ENCODE measurements around the gene PCDHB11. TPM values are rescaled to one million over a fixed set of nuclear protein-coding genes. Genes with fewer than 3 reads are reported as not detected.
"Not testable (repeated sequence)": the region's sequence is repeated elsewhere in the genome, so short reads cannot be mapped to it uniquely, and the experiment has no call there.

The PCDHB11 gene
- total RNA-seq, 1 donor from 2014 or later = 0.73 TPM

- intact Hi-C loops (cut with DNase I) = no loop called here
- ATAC-seq (ENCODE audit: poor library complexity) = peak; percentile 63
- DNase-seq = no peak
Measured at GRCh38 chr5:141182248-141182647, 17.2 kb upstream of the PCDHB11 start, which contains the start of gene PCDHB16. PCDHB16 (plus strand) TSS chr5:141182387; CDS start chr5:141182560, 173 bp downstream.

- DNase-seq; ATAC-seq (ENCODE audit: poor library complexity); intact Hi-C loops (cut with DNase I): not testable (repeated sequence)
Measured at GRCh38 chr5:141184117-141184855, 15.1 kb upstream of the PCDHB11 start.

- ATAC-seq (ENCODE audit: poor library complexity) (no peak), DNase-seq (no peak)
- intact Hi-C loops (cut with DNase I) = no loop called here
Measured at GRCh38 chr5:141186897-141187512, 12.4 kb upstream of the PCDHB11 start, which contains the start of gene PCDHB9. PCDHB9 (plus strand) TSS chr5:141187161; CDS start chr5:141187319, 158 bp downstream.

GRCh38 chr5:141188682-141189081 is 10.7 kb upstream of the PCDHB11 start:
- intact Hi-C loops (cut with DNase I); ATAC-seq (ENCODE audit: poor library complexity): not testable (repeated sequence)

GRCh38 chr5:141189131-141189530 is 10.3 kb upstream of the PCDHB11 start:
- intact Hi-C loops (cut with DNase I); ATAC-seq (ENCODE audit: poor library complexity); DNase-seq: not testable (repeated sequence)

More at GRCh38 chr5:141188682-141189081, 10.7 kb upstream of the PCDHB11 start:
- not testable (repeated sequence) for DNase-seq

GRCh38 chr5:141192110-141192725 is 7.2 kb upstream of the PCDHB11 start, which contains the start of gene PCDHB10:
PCDHB10 (plus strand) TSS chr5:141192353; CDS start chr5:141192553, 200 bp downstream.
- DNase-seq (no peak), ATAC-seq (ENCODE audit: poor library complexity) (no peak)
- intact Hi-C loops (cut with DNase I) = no loop called here

GRCh38 chr5:141194332-141194731 is 5.1 kb upstream of the PCDHB11 start:
- intact Hi-C loops (cut with DNase I); DNase-seq; ATAC-seq (ENCODE audit: poor library complexity): not testable (repeated sequence)

GRCh38 chr5:141196363-141196762 is 3.1 kb upstream of the PCDHB11 start:
- intact Hi-C loops (cut with DNase I) = no loop called here
- DNase-seq = no peak
- ATAC-seq (ENCODE audit: poor library complexity) = no peak

GRCh38 chr5:141201126-141201525 is 1.7 kb downstream of the PCDHB11 start:
- ATAC-seq (ENCODE audit: poor library complexity); intact Hi-C loops (cut with DNase I); DNase-seq: not testable (repeated sequence)

- DNase-seq; intact Hi-C loops (cut with DNase I); ATAC-seq (ENCODE audit: poor library complexity): not testable (repeated sequence)
Measured at GRCh38 chr5:141201646-141202045, 2.2 kb downstream of the PCDHB11 start.

GRCh38 chr5:141208478-141208877 is 9.1 kb downstream of the PCDHB11 start, which contains the start of gene PCDHB12:
PCDHB12 (plus strand) TSS chr5:141208719; CDS start chr5:141208908, 189 bp downstream.
- intact Hi-C loops (cut with DNase I) = no loop called here
- ATAC-seq (ENCODE audit: poor library complexity) (no peak), DNase-seq (no peak)

GRCh38 chr5:141210281-141210680 is 10.9 kb downstream of the PCDHB11 start:
- DNase-seq; ATAC-seq (ENCODE audit: poor library complexity); intact Hi-C loops (cut with DNase I): not testable (repeated sequence)

GRCh38 chr5:141210849-141211248 is 11.4 kb downstream of the PCDHB11 start:
- intact Hi-C loops (cut with DNase I); ATAC-seq (ENCODE audit: poor library complexity); DNase-seq: not testable (repeated sequence)

- intact Hi-C loops (cut with DNase I) = not testable (repeated sequence)
- peak; percentile 96 for ATAC-seq (ENCODE audit: poor library complexity)
Measured at GRCh38 chr5:141213656-141214339, 14.4 kb downstream of the PCDHB11 start, which contains the start of gene PCDHB13. PCDHB13 (plus strand) TSS chr5:141213919; CDS start chr5:141214124, 205 bp downstream.

GRCh38 chr5:141214583-141214982 is 15.2 kb downstream of the PCDHB11 start:
- DNase-seq; intact Hi-C loops (cut with DNase I): not testable (repeated sequence)
- peak; percentile 54 for ATAC-seq (ENCODE audit: poor library complexity)

More at GRCh38 chr5:141213656-141214339, 14.4 kb downstream of the PCDHB11 start, which contains the start of gene PCDHB13:
- peak; percentile 78 for DNase-seq

- DNase-seq; ATAC-seq (ENCODE audit: poor library complexity); intact Hi-C loops (cut with DNase I): not testable (repeated sequence)
Measured at GRCh38 chr5:141215504-141215903, 16.1 kb downstream of the PCDHB11 start.

- DNase-seq; intact Hi-C loops (cut with DNase I); ATAC-seq (ENCODE audit: poor library complexity): not testable (repeated sequence)
Measured at GRCh38 chr5:141216035-141216434, 16.6 kb downstream of the PCDHB11 start.
